GM12801 (cell line): ENCODE results near the gene NOTUM.

Experiments
- CTCF ChIP-seq: IDR thresholded peaks from one replicate; pipeline ENCODE4 v1.5.1; 2011; ENCODE audit warnings: control low read depth; ENCODE audit not compliant: insufficient read length; ENCODE audit errors: extremely low read depth

Gene NOTUM

DNA sequence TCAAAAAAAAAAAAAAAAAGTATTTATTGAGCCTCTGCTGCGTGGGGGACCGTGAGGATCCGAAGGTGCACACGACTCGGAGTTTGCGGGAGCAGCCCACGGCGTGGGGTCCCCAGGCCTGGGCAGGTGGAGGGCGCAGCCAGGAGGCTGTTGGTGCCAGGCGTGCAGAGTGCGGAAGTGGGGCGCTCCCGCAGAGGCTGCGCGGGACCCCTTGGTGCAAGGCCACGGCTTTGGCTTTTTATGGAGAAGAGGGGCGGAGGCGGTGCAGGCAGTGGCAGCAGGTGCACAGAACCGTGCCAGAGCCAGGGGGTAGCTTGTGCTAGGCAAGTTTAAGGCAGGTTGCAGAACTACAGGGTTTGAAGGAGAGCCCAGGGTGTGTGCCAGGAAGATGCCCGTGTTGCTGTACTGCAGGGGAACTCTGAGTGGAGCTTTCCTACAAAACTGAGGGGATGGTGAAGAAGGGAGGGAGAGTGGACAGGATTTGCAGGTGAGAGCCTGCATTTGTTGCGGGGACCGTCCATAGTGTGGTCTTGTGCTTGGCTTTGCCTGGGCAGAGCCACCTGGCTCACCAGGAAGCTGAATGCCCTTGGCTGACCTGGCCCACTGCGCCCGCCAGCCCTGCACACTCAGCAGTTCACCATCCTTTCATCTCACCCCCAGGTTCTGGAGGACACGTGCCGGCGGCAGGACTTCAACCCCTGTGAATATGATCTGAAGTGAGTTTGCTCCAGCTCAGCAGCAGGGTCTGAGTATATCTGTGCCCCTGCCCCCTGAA is 17.7 kb upstream of the NOTUM start:
- TF ChIP-seq CTCF, result no peak

DNA sequence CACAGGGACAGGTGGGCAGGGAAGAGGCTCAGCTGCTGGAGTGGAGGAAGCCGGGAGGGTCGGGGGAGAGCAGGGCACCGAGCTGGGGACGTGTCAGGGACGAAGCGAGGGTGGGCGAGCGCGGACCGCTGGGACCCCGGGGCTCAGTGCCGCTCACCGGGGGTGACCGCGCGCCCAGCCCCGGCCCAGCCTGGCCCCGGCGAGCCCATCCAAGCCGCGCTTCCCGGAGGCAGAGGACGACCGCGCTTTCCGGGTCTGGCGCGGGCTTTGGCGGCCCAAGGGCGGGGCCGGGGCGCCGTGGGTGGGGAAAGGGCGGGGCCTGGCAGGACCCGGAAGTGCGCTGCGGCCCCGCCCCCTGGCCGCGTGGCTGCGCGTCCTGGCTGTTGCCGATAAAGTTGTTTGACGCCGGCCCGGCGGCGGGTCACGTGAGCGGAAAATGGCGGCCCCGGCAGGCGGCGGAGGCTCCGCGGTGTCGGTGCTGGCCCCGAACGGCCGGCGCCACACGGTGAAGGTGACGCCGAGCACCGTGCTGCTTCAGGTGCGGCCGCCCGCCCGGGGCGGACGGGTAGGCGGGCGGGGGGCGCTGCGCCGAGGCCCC is 16.3 kb upstream of the NOTUM start, which contains the start of gene ASPSCR1:
TSS of gene ASPSCR1 (plus strand) at position 419 of the 598 bp plus-strand sequence. CDS start at position 437, 18 bp downstream.
- no peak for TF ChIP-seq CTCF

GRCh38 chr17:81976332-81977210 is 15.6 kb upstream of the NOTUM start:
- no peak for TF ChIP-seq CTCF

GRCh38 chr17:81973432-81973831 is 12.4 kb upstream of the NOTUM start:
- TF ChIP-seq CTCF, result no peak

DNA sequence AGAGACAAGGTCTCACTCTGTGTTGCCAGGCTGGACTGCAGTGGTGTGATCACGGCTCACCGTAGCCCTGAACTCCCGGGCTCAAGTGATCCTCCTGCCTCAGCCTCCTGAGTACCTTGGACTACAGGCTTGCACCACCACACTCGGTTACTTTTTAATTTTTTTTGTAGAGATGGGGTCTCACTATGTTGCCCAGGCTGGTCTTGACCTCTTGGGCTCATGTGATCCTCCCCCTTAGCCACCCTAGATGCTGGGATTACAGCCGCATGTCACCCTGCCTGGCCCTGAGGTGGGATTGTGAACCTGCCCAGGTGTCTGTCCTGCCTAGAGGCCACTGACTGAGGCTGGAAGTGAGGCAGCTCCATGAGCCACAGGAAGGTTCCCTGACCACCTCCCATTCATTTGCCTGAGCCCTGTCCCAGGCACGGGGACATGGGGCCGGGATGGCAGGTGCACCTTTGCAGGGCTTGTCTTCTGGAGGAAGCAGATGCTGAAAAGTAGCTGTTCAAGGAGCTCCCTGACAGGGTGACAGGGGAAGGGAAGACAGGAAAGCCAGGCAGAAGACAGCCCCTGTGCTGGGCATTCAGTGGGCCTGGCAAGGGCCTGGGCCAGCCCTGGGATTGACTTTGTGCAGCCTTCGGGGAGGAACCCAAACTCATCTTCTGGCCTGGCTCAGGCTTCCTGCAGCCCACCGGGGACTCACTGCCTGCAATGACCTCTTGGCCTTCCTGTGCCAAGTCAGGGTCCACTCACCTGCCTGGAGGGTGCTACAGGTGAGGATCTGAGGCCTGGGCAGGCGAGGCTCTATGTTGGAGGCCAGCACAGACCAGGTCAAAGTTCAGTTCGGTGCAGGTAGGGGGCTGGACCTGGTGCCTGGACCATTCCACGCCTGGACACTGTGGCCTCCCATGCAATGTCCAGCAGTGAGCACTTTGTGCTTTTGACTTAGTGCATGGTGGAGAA is 8.1 kb upstream of the NOTUM start:
- no peak for TF ChIP-seq CTCF

DNA sequence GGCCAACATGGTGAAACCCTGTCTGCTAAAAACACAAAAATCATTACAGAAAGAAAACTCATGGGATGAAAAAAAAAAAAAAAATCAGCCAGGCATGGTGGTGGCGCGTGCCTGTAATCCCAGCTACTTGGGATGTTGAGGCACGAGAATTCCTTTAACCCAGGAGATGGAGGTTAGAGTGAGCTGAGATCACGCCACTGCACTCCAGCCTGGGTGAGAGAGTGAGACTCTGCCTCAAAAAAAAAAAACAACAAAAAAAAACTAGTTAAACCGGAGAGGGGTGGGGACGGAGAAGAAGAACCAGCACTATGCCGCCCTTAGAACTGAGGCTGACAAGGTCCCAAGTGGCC is 7.4 kb upstream of the NOTUM start:
- TF ChIP-seq CTCF, result no peak
